Fibroblast of lung (primary cell): ENCODE data around the gene UBE2E2. TPM values are rescaled to one million over a fixed set of nuclear protein-coding genes. Genes with fewer than 3 reads are reported as not detected.

Experiments used
- DNase-seq, 2 donors: peaks; one replicate each; pipeline versions ENCODE4 v3.0.0 to v3.0.0-alpha.2; 2010; ENCODE audit warnings: low read depth in 2 of 2
- H2AFZ ChIP-seq: 2 replicates; pipeline ENCODE4 v1.5.1; 2012; ENCODE audit warnings: low read length, control low read depth, inconsistent platforms
- H3K27ac ChIP-seq: 2 replicates; pipeline ENCODE4 v1.5.1; 2011; ENCODE audit warnings: low read length, control low read depth; ENCODE audit not compliant: insufficient read depth
- H3K27me3 ChIP-seq: 2 replicates; pipeline ENCODE4 v1.5.1; 2011; ENCODE audit warnings: mild to moderate bottlenecking, low read length; ENCODE audit not compliant: control insufficient read depth, insufficient read depth
- H3K36me3 ChIP-seq: 2 replicates; pipeline ENCODE4 v1.5.1; 2011; ENCODE audit warnings: low read length; ENCODE audit not compliant: control insufficient read depth, insufficient read depth
- H3K4me1 ChIP-seq: 2 replicates; pipeline ENCODE4 v1.5.1; 2011; ENCODE audit warnings: low read length; ENCODE audit not compliant: control insufficient read depth, insufficient read depth; ENCODE audit errors: extremely low read depth
- H3K4me2 ChIP-seq: 2 replicates; pipeline ENCODE4 v1.5.1; 2011; ENCODE audit warnings: low read length, control low read depth; ENCODE audit not compliant: insufficient read depth; ENCODE audit errors: extremely low read depth
- H3K4me3 ChIP-seq, 4 experiments: fragments of 200-600 bp in 1 of 4; sonication (generic) in 1 of 4; replicated peaks in 1 of 4; 2 replicates each; pipeline ENCODE4 v1.5.1; 2011 to 2016; ENCODE audit warnings: low read length in 4 of 4, low read depth in 3 of 4, mild to moderate bottlenecking in 3 of 4, control low read depth in 2 of 4, inconsistent platforms in 1 of 4, mixed read lengths in 1 of 4; ENCODE audit not compliant: insufficient read depth in 1 of 4; ENCODE audit errors: control extremely low read depth in 1 of 4
- H3K79me2 ChIP-seq: 2 replicates; pipeline ENCODE4 v1.5.1; 2012; ENCODE audit warnings: mild to moderate bottlenecking, low read length, inconsistent platforms; ENCODE audit not compliant: control insufficient read depth, insufficient read depth
- H3K9ac ChIP-seq: 2 replicates; pipeline ENCODE4 v1.5.1; 2011; ENCODE audit warnings: mild to moderate bottlenecking, low read length, control low read depth; ENCODE audit not compliant: insufficient read depth
- H3K9me3 ChIP-seq: 2 replicates; pipeline ENCODE4 v1.5.1; 2012; ENCODE audit warnings: low read depth, low read length; ENCODE audit not compliant: control insufficient read depth, insufficient read depth
- H4K20me1 ChIP-seq: 2 replicates; pipeline ENCODE4 v1.5.1; 2011; ENCODE audit warnings: low read length; ENCODE audit not compliant: control insufficient read depth, insufficient read depth; ENCODE audit errors: extremely low read depth
- EZH2 ChIP-seq: IDR thresholded peaks from 2 replicates; pipeline ENCODE4 v1.5.1; 2012; ENCODE audit warnings: low read length, control low read depth, mild to moderate bottlenecking; ENCODE audit errors: missing control alignments
- polyA plus RNA-seq, 2 donors: library from polyadenylated mRNA; depleted of rRNA in 1 of 2; stranded (reverse) in 1 of 2; unstranded in 1 of 2; fragments of >200 nt; gene quantifications; 2 replicates each; pipeline ENCODE4 v1.2.1, GENCODE V29; 2011 to 2012; ENCODE audit warnings: missing spikeins in 1 of 2
- total RNA-seq: library from RNA; depleted of rRNA; stranded (reverse); fragments of >200 nt; gene quantifications from 2 replicates; pipeline ENCODE4 v1.2.1, GENCODE V29; 2014
- TF ChIP-seq, protein P1 (sequence below), 2 donors: IDR thresholded peaks in 1 of 2; conservative IDR thresholded peaks in 1 of 2; 1 replicate in 1 of 2; 2 replicates in 1 of 2; pipeline ENCODE4 v1.5.1; 2011 to 2012; ENCODE audit warnings: low read length in 2 of 2, control low read depth in 1 of 2, inconsistent platforms in 1 of 2, low read depth in 1 of 2, mild to moderate bottlenecking in 1 of 2

The UBE2E2 gene
- total and polyA plus RNA-seq, 2 donors (not counting 1 experiment from before 2014, with no cell fraction given) = 79.8 to 127 TPM

DNA sequence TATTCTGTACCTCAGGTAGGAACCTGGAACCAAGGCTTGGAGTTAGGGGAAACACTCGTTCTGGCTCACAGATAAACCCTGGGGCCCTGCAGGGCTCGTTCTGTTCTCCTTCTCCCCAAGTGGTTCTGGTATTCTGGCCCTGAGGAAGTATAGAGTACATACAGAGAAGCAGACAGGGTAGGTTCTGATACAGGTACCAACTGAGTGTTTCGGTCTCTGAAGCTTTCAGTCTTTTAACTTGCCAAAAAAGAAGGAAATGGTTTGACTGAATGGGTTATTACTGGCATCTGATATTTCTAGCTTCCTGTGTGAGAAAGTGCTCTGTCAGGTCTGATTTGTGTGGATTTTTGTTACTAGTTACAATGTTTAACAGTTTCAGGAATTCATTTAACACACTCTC, 67.3 kb downstream of the UBE2E2 start:
- DNase-seq = no peak

DNA sequence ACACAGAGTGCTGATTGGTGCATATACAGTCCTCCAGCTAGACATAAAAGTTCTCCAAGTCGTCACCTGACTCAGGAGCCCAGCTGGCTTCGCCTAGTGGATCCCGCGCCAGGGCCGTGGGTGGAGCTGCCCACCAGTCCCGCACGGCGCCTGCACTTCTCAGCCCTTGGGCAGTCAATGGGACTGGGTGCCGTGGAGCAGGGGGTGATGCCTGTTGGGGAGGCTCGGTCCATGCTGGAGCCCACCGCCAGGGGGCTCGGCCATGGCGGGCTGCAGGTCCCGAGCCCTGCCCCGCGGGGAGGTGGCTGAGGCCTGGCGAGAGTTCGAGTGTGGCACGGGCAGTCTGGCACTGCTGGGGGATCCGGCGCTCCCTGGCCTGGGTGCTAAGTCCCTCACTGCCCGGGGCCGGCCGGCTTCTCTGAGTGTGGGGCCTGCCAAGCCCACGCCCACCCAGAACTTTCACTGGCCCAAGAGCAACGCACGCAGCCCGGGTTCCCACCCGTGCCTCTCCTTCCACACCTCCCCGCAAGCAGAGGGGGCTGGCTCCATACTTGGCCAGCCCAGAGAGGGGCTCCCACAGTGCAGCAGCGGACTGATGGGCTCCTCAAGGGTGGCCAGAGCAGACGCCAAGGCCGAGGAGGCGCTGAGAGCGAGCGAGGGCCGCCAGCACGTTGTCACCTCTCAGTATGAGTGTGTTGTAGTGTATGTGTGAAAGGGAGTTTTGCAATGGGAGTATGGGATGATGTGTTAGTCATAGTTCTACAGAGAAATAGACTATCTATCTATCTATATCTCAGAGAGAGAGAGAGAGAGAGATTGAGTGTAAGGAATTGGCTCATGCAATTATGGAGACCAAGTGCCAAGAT, 69.0 kb downstream of the UBE2E2 start:
- Histone ChIP-seq H4K20me1 (no peaks in the 10 kb centered on the region), H2AFZ (no peak overlapping the region), H3K9me3 (no peaks in the 10 kb centered on the region), H3K4me2 (no peak overlapping the region), H3K27me3 (no peaks in the 10 kb centered on the region), H3K4me1 (peaks cover 6% of the 10 kb centered on the region), H3K27ac (no peak overlapping the region), H3K79me2 (peaks cover 8% of the 10 kb centered on the region), H3K4me3 (no peak overlapping the region), H3K36me3 (no peaks in the 10 kb centered on the region), H3K9ac (no peak overlapping the region)
- TF ChIP-seq, protein P1, sequence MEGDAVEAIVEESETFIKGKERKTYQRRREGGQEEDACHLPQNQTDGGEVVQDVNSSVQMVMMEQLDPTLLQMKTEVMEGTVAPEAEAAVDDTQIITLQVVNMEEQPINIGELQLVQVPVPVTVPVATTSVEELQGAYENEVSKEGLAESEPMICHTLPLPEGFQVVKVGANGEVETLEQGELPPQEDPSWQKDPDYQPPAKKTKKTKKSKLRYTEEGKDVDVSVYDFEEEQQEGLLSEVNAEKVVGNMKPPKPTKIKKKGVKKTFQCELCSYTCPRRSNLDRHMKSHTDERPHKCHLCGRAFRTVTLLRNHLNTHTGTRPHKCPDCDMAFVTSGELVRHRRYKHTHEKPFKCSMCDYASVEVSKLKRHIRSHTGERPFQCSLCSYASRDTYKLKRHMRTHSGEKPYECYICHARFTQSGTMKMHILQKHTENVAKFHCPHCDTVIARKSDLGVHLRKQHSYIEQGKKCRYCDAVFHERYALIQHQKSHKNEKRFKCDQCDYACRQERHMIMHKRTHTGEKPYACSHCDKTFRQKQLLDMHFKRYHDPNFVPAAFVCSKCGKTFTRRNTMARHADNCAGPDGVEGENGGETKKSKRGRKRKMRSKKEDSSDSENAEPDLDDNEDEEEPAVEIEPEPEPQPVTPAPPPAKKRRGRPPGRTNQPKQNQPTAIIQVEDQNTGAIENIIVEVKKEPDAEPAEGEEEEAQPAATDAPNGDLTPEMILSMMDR (conservative IDR thresholded peaks at IDR 0.05 in 1 of 2, IDR thresholded peaks at IDR 0.05 in 1 of 2; ENCODE audit: low read depth in 1 of 2, low read length in 2 of 2) = no peak
- TF ChIP-seq EZH2 = no peak
- DNase-seq = peak in 1 of 2 donors; percentile 22

More for the DNA sequence above, 67.3 kb downstream of the UBE2E2 start:
- Histone ChIP-seq H4K20me1 (no peaks in the 10 kb centered on the region), H3K9ac (no peak overlapping the region), H3K4me2 (no peak overlapping the region), H3K4me3 (no peak overlapping the region), H3K27me3 (no peaks in the 10 kb centered on the region), H3K36me3 (no peaks in the 10 kb centered on the region), H2AFZ (no peak overlapping the region), H3K27ac (no peak overlapping the region), H3K79me2 (peaks cover 8% of the 10 kb centered on the region), H3K4me1 (peaks cover 6% of the 10 kb centered on the region), H3K9me3 (no peaks in the 10 kb centered on the region)
- TF ChIP-seq, protein P1 (conservative IDR thresholded peaks at IDR 0.05 in 1 of 2, IDR thresholded peaks at IDR 0.05 in 1 of 2; ENCODE audit: low read depth in 1 of 2, low read length in 2 of 2) = no peak
- TF ChIP-seq EZH2 = no peak

DNA sequence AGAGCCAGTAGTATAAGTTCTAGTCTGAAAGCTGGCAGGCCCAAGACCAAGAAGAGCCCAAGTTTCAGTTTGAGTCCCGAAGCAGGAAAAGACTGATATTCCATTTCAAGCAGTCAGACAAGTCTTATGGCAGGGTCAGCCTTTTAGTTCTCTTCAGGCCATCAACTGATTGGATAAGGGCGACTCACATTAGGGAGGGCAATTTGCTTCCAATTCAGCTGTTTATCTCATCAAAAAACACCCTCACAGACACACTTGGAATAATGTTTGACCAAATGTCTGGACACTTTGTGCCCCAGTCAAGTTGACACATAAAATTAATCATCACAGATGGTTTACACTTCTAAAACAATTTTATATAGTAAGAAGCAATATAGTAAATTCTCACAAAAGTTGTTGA, 69.7 kb downstream of the UBE2E2 start:
- Histone ChIP-seq H3K27ac (peak overlapping the region; percentile 25), H3K4me2 (no peak overlapping the region), H3K79me2 (peaks cover 8% of the 10 kb centered on the region), H3K9me3 (no peaks in the 10 kb centered on the region), H3K9ac (no peak overlapping the region), H3K27me3 (no peaks in the 10 kb centered on the region), H3K4me3 (no peak overlapping the region), H4K20me1 (no peaks in the 10 kb centered on the region), H3K36me3 (no peaks in the 10 kb centered on the region), H2AFZ (no peak overlapping the region), H3K4me1 (peaks cover 6% of the 10 kb centered on the region)
- no peak for DNase-seq
- TF ChIP-seq, protein P1 (conservative IDR thresholded peaks at IDR 0.05 in 1 of 2, IDR thresholded peaks at IDR 0.05 in 1 of 2; ENCODE audit: low read depth in 1 of 2, low read length in 2 of 2) = no peak
- TF ChIP-seq EZH2 = no peak
